ENCODE data around the gene LHX3.

DNA sequence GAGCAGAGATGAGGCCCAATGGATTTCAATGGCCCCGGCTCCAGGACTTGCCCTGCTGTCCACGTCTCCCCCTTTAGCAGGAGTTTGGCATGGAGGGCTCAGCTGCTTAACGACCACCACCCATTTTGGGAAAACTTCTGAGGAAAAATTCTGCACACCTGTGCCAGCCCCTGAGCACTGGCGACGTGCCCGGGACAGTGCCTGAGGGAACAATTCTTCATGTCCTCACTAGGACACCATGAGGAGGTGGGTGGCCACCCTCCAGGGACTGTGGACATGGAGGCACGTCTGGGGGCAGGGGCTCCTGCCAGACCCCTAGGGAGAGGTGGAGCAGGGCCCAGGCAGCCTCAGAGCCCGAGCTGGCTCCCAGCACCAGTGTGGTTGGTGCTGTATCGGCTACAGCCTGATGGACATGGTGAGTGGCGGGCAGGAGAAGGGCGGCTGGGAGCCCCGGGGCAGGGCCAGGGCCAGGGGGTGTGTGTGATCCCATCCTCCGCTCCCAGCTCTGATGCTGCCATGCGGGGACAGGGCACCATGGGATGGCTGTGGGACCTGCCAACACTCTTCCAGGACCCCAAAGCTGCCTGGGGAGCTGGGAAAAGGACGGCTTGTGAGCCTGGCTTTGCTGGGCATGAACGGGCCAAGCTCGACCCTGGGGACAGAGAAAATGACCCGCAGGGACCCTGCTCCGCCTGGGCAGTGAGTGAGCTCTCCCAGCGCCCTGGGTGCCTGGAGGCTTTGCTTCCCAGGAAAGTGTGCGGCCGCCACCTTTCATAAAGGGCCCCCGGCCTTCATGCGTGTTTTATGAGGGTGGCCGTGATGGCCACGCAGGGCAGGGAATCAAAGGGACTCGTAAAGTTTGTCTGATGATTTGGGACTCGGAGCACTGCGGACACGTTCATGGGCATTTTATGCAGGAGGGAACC lies 44.3 kb upstream of the LHX3 start:
- TF ChIP-seq, protein P1, sequence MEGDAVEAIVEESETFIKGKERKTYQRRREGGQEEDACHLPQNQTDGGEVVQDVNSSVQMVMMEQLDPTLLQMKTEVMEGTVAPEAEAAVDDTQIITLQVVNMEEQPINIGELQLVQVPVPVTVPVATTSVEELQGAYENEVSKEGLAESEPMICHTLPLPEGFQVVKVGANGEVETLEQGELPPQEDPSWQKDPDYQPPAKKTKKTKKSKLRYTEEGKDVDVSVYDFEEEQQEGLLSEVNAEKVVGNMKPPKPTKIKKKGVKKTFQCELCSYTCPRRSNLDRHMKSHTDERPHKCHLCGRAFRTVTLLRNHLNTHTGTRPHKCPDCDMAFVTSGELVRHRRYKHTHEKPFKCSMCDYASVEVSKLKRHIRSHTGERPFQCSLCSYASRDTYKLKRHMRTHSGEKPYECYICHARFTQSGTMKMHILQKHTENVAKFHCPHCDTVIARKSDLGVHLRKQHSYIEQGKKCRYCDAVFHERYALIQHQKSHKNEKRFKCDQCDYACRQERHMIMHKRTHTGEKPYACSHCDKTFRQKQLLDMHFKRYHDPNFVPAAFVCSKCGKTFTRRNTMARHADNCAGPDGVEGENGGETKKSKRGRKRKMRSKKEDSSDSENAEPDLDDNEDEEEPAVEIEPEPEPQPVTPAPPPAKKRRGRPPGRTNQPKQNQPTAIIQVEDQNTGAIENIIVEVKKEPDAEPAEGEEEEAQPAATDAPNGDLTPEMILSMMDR (conservative IDR thresholded peaks at IDR 0.05; ENCODE audit: low read depth, low read length) = no peak
- TF ChIP-seq EZH2 (IDR thresholded peaks at IDR 0.05; ENCODE audit: low read length, unreplicated experiment) = no peak
